Measurements from ENCODE around the gene DNAJC19.

- TF ChIP-seq PATZ1 (tag by site-specific recombination; IDR thresholded peaks at IDR 0.05) (no peak), CTCF (tag by site-specific recombination; IDR thresholded peaks at IDR 0.05) (no peak), TCF7L2 (IDR thresholded peaks at IDR 0.05; ENCODE audit: borderline replicate concordance, low read depth, low read length) (no peak), REST (tag by site-specific recombination; IDR thresholded peaks at IDR 0.05) (no peak), ZNF701 (tag by site-specific recombination; IDR thresholded peaks at IDR 0.05) (no peak), ZNF362 (tag by site-specific recombination; IDR thresholded peaks at IDR 0.05) (no peak), PBX3 (CRISPR knock-in tag; IDR thresholded peaks at IDR 0.05) (no peak), WT1 (tag by site-specific recombination; IDR thresholded peaks at IDR 0.05) (no peak), ZNF324 (tag by site-specific recombination; IDR thresholded peaks at IDR 0.05) (no peak), ZNF174 (tag by site-specific recombination; IDR thresholded peaks at IDR 0.05) (no peak), ZBTB49 (tag by site-specific recombination; IDR thresholded peaks at IDR 0.05; ENCODE audit: low read depth) (no peak)
Measured at GRCh38 chr3:180983136-180983535, 6.4 kb downstream of the DNAJC19 start.

All from HEK293 (cell line).